Measurements from ENCODE around the gene SPATA6L.

SPATA6L gene

DNA sequence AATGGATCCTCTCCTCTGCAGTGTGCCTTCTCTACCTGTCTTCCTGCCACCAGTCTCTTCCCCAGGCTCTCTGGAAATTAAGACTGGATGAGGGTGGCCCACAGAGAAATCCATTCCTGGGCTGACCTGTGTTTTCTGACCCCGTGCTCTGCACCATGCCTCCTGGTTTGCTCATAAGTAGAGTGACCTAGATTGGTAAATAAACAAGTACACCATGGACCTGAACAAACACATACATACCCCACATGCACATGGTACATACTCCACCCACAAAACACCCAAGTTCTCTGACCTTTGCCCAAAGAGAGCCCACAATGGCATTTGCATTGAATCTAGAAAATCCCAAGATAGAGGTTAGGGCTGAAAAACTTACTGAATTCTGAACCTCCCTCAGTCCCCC, 81.6 kb downstream of the SPATA6L start:
- no peak for DNase-seq (ENCODE audit: low spot score)

DNA sequence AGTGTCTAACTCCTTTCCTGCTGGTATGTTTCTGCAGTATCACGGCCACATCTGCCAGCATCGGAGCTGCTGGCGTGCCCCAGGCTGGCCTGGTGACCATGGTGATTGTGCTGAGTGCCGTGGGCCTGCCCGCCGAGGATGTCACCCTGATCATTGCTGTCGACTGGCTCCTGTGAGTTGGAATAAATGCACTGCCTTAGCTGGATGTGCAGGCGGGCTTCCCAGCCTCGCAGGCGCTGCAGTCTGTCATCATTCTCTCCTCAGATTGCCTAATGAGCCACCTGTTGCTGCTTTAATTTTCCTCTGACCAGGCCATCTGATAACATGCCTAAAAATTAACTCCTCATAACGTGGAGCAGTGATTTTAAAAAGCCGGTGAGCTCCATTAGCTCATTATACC, 83.3 kb downstream of the SPATA6L start:
- no peak for DNase-seq (ENCODE audit: low spot score)

DNA sequence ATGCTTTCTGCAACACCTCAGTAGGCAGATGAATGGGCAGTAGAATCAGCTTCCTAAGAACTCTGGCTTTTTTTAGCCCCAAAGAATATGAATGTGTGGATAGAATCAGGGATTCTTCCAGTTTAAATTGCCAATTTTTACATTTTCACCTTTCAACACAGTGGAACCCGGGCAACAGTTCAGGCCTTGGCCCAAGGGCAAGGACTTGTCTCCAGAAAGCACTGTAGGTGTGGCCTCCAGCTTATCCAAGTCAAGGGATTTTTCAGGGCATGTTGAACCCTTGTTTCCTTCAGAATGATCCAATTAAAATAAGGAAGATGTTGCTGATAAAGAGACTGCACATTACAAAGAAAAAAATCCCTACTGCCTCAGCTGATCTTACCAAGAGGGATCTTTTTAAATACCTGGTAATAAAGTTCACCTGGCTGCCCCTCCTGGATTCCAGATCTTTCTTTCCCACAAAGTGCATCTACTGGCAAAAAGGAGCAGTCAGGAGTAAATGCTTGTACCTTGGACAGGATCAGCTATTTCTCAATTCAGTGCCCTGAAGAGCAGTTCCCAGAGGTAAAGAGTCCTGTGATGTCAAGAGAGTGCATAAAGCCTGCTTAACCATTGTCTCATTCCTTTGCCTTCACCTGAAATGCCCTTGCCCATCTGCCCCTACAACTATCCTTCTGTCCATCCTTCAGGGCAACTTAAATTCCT, 84.3 kb downstream of the SPATA6L start:
- no peak for DNase-seq (ENCODE audit: low spot score)

DNA sequence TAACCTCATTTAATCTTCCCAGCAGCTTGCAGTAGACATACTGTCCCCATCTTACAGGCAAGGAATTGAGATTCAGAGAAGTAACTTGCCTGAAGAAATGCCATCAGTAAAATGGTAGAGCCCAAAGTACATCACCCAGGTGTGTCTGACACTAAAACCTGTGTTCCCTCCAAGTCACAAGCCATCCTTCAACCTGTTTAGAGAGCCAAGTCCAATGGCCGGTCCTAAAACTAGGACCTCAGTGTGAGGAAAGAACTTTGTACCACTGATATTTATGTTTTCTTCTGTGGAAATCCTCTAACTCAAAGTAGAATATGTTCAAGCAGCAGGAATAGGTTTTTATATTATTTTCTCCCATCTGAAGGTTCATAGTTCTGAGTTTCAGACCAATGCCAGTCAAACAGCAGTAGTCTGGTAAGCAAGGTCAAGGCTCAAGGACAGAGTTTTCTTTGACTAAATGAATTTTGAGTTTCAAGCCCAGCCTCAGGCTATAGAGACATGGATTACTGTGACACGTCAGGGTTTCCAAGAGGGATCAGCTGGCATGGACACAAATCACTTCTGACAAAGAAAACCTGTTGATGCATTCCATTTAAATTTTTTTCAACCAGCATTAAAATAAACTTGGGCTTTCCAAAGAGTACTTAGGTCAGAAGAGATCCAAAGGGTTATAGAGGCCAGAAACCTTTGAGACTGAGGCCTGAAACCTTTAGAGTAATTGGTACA, 85.1 kb downstream of the SPATA6L start:
- no peak for DNase-seq (ENCODE audit: low spot score)

DNA sequence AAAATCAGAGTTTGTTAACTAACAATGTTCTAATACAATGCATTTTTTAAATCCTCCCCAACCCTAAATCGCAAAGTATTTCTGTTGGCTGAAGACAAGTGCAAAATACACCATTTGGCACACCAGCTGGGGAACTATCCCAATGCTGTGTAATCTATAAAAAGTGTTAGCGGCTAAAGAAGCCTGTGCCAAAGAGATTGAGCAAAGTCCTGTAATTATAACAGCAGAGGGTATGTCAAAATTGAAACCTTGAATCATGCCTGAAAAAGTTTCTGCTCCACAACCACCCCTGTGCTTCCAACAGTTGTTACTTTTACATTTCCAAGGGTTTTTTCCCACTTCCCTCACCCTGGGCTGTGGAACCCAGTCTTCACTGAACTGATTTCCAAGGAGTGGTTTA, 87.3 kb downstream of the SPATA6L start:
- no peak for DNase-seq (ENCODE audit: low spot score)

DNA sequence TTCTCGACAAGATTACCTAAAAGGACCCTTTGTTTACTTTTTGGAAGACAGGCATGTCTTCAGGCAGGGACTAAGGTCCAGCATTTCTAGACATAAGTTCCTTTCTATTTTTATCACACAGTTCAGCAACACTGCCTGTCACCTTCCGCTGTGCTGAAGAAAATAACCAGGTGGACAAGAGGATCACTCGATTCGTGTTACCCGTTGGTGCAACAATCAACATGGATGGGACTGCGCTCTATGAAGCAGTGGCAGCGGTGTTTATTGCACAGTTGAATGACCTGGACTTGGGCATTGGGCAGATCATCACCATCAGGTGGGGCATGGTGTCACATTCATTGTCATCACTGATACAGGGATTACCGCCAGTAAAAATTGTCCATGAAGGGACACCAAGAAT, 89.8 kb downstream of the SPATA6L start:
- no peak for DNase-seq (ENCODE audit: low spot score)

DNA sequence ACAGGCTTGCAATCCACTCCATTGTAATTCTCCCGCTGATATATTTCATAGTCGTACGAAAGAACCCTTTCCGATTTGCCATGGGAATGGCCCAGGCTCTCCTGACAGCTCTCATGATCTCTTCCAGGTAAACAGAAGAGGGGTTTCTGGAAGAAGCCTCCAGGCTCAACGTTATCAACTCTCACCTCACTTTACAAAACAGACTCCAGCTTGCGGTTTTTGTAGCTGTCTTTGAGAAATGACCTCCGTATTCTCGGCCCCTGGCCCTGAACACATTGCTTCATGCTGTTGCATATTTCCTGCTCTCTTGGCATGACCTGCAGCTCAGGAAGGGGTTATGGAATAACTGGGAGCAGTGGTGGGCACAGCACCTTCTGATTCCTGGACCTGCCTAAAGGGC, 90.3 kb downstream of the SPATA6L start:
- no peak for DNase-seq (ENCODE audit: low spot score)

DNA sequence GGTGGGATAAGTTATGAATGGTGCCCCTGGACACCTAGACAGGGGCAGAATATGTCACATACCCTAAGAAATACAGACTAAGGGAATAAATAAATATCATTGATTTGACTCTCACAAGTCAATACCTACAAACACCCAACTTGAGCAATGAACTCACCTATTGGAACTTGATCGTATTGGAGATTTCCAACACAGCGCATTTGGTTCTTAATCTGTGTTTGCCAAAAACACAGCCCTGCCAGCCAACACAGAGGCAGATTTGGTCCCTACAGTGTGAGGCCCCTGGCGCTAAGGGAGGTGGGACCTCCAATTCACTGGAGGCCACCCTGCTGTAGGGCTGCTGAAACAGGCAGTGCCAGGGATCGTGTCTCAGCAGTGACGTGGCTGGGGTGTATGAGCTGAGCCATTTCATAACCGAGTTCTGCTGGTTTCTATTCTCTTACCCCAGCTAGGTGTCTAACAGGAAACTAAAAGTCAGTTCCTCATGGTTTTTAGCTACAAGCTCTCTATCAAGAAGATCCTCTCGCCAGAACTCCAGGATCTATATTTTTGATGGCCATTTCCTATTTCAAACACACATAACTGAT, 91.5 kb downstream of the SPATA6L start:
- DNase-seq (ENCODE audit: low spot score): no peak

DNA sequence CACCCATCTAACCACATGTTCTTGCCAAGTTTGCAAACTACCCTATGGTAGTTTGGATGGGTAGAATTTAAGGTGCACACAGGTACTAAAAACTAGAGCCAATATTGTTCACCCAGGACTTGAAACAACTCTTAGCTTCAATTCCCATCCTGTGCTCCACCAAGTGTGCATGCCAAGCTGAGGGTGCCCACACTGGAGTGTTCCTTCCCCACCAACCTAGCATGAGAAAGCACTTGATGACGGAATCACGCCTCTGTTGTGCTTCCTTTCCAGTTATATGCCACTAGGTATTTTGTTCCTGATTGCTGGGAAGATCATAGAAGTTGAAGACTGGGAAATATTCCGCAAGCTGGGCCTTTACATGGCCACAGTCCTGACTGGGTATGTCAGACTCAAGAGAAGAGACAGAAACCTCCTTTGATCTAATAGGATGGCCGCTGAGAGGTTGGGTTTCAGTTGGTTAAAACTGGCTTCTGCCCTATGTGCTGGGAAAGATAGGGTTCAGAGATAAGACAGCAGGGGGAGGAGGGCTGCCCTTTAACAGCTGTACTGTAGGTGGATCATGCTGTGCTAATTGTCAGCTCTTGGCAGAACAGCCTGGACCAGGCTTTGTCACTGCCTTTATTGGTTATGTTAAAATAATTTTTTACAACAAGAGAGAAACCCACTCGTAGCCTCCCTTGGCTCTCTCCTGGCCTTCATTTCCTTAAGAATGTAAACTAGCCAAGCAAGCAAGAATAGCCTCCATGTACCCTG, 92.5 kb downstream of the SPATA6L start:
- no peak for DNase-seq (ENCODE audit: low spot score)

DNA sequence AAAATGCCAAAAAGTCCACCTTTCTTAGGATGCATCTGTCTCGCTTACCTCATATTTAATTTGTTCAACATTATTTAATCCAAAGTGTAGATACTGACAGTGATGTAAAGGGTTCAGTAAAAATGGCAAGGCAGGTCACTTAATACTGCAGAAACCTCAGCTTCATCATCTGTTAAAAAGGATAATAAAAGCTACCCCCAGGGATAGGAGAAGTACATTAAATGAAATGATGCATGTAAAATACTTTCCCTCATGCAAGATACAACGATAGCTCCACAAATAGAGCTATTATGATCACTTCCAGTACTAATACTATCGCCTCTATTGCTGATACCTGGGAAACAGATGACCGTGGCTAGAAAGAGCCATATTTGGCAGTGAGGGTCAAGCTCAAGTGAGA, 93.1 kb downstream of the SPATA6L start:
- no peak for DNase-seq (ENCODE audit: low spot score)

DNA sequence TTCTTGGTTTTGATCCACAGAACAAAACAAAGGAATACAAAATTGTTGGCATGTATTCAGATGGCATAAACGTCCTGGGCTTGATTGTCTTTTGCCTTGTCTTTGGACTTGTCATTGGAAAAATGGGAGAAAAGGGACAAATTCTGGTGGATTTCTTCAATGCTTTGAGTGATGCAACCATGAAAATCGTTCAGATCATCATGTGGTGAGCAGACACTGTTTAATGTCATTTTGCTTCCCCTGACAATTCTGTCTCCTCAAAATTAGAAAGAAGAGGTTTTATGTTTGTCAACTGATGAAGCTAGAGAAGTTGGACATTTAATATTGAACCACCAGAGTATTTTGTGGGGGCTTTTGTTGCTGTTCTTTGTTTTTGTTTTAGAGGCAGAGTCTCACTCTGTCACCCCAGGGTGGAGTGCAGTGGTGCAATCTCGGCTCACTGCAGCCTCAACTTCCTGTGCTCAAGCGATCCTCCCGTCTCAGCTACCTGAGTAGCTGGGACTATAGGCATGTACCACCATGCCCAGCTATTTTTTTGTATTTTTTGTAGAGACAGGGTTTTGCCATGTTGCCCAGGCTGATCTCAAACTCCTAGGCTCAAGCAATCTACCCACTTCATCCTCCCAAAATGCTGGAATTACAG, 94.0 kb downstream of the SPATA6L start:
- DNase-seq (ENCODE audit: low spot score): no peak

DNA sequence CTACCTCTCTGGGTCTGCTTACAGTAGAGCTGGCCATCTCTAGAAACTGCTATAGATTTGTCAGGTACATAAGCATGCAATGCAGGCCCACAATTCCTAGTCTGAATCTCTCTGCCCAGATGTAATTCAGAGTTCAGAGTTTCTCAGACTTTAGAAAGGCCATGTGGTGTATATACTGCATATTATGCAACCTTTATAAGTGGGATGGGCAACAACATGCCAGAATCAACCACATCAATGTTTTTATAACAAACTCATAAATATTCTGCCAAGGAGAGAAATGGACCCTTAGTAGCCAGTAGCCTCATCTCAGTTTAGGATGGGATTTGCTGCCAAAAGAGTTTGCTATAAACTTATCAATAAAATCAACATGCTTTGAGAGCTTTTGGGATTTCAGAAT, 97.2 kb downstream of the SPATA6L start:
- no peak for DNase-seq (ENCODE audit: low spot score)

DNA sequence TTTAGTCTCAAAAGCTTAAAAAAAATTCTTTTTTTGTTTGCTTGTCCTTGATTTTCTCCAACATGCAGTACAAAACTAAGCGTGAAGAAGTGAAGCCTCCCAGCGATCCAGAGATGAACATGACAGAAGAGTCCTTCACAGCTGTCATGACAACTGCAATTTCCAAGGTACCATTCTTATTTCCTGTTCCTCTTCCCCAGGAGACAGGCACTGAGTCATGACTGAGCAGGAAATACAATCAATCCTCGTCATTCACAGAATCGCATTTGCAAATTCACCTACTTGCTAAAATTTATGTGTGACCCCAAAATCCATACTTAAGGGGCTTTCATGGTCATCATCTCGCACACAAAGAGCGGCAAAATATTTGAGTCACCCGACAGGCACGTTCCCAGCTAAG, 98.7 kb downstream of the SPATA6L start:
- DNase-seq (ENCODE audit: low spot score): no peak

DNA sequence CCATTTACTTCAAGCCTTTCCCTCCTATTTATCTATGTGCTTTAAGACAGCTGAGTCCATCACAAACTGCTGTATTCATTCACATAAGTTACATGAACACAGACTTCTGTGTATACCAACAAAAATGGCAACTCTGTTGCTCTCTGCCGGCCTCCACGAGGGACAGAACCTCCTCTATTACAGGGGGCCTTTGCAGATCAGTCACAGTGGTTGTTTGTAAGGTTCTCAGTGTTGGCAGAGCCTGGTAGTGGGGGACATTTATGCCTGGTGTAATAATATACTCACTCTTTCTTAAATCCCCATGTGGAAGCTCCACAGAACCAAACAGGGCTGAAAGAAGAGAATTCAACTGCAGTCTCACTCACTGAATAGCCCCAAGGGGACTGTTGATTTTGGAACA, 99.5 kb downstream of the SPATA6L start:
- DNase-seq (ENCODE audit: low spot score): no peak

DNA sequence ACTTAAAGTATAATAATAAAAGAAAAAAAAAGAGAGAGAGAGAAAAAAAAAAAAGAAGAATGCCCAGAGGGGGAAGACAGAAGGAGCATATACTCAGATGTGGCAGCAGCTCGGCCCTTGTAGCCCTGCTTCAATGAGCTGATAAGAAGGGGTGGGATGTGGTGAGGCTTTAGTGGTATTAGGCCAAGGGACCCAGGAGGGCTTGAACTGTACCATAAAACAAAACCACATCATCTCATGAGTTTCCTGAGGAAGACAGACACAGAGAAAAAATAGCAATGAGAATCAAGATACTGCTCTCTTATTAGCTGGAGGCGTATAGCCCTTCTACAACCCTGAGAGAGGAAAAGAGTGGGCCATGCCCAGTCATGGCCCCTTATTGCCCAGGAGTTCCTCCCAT, 103.2 kb downstream of the SPATA6L start:
- no peak for DNase-seq (ENCODE audit: low spot score)

DNA sequence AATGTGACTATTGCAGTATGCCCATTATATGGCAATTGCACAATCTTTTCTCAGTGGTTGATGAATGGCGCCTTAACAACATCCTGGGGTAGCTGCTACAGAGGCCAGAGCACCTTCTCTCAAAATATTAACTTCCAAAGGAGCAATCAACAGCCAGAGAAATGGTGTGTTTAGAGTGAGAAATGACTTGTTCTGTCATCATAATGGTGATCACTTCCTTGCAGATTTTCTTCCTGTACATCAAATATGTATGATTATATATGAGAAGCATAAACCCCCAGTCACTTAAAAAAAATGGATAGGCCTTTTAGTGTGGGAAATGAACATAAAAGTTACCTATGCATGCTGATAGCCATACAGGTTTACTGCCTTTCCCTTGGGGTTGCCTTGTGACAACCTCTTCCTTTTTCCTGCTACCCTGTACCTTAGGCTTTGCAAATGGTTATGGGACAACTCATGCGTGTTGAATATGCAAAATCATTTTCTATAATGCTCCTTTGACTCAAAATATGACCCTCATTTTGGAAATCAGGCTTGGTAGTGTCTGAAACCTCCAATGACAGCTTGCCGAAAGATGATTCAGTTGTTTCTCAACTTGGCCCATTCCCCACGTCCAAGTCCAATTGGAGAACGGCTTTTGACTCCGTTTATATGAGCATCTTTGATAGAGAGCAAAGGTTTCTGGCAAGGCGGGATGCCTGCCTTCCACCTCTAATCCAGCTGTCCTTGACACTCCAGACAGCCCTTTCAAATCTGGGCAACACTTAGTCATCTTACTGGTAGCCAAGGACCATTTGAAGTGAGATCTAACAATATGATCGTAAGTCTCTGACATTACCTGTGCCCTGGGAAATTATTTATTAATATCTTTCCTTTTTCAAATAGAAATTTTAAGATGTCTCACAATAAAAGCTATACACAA, 106.8 kb downstream of the SPATA6L start:
- no peak for DNase-seq (ENCODE audit: low spot score)

DNA sequence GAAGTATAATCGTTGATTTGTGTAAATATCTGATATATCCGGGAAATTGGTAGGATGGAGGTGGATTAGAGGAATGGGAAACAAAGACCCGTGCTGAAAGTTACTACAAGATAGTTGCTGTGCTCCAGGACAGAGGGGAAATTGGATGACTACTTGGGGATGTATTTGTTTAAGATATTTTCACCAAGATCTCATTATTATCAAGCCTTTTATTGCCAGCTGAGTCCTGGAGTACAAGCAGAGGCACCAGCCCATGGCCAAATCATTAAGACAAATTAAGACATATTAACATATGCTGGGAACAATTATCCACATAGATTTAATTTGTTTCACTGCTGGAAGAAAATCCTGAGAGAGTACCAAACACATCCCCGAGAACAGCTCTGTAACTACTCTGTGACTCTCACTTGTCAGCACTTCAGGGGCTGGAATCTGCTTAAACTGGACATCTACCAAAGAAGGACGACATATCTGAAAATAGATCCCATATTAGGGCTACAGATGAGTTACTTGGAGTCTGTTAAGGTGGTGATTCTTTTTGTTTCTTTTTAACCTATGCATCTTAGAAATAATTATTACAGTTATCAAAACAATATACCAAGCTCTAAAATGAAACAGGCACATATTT, 107.8 kb downstream of the SPATA6L start:
- no peak for DNase-seq (ENCODE audit: low spot score)

DNA sequence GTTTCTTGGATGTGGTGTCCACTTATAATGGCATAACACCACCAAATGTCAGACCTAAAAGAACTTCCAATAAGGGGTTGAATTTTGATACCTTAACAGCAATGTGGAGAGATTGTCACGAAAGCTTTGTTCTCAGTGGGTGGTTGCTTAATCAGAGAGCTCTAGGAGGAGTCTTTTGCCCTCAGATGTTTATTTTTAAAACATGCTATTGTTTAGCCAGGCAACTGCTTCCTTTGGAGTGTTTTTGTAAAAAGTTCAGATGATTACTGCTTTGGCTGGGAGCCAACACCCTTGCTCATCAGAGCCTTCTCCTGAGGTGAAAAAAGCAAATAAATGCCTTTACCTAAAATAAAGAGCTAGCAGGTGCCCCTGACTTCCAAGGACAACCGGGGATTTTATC, 111.0 kb downstream of the SPATA6L start:
- DNase-seq (ENCODE audit: low spot score): no peak

DNA sequence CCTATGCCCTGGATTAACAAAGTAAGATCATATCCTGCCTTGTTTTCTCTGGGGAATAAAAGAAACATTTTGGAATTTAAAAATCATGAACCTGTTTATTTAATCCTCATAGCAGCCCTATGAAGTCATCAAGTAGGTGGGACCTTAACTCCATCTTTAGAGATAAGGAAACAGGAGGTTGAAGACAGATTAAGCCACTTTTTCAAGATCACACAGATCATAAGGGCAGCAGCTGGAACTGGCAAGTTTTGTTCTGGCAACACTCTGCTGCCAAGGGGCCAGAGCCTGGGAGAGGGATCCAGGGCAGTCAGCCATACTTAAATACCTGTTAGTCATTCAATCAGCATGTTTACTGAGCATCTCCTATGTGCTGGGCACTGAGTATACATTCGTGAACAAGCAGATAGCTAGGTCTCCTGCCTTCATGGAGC, 112.3 kb downstream of the SPATA6L start:
- no peak for DNase-seq (ENCODE audit: low spot score)

DNA sequence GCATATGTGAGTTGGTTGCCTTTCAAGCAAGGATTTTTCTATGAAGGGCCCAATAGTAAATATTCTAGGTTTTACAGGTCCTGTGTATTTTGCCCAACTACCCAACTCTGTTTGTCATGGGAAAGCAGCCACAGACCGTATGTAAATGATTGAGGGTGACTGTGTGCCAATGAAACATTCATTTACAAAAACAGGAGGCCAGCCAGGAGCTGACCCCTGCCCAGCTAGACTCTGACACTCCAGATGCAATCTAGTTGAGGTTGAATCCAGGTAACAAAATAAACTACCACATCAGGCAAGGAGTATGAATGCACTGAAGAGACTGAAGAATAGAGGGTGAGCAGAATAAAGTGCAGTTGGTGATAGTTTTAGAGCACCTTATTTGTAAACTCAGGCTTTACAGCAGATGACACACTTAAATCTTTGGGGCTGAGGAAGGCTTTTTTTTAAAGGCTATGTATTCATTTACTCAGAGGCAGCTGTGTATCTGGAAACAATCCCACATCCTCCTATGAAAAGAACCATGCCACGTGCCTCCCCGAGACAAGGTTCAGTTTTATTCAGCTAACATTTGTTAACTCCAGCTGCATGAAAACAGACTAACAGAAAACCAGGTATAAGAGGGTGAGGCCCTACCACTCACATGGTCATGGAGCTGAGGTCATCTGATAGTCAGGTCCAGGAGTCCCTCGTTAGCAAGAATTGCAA, 115.3 kb downstream of the SPATA6L start:
- no peak for DNase-seq (ENCODE audit: low spot score)

Data from hematopoietic multipotent progenitor cell treated with erythropoietin and hydrocortisone succinate and interleukin-3 and kit ligand, for 15 days (in vitro differentiated cells).